ENCODE measurements around the gene RFX4. TPM values are rescaled to one million over a fixed set of nuclear protein-coding genes. Genes with fewer than 3 reads are reported as not detected.

RFX4 gene
- total and polyA plus RNA-seq, 2 donors (not counting 3 experiments of a cell fraction or from before 2014, with no cell fraction given), result not detected

DNA sequence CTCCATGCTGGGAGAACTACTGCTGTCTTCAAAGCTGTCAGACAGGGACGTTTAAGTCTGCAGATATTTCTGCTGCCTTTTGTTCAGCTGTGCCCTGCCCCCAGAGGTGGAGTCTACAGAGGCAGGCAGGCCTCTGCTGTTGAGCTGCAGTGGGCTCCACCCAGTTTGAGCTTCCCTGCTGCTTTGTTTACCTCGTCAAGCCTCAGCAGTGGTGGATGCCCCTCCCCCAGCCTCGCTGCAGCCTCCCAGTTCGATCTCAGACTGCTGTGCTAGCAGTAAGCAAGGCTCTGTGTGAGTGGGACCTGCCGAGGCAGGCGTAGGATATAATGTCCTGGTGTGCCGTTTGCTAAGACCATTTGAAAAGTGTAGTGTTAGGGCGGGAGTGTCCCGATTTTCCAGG, 31.4 kb upstream of the RFX4 start:
- DNase-seq (ENCODE audit: low read depth, low spot score) (no peak), FAIRE-seq (no peak)
- Histone ChIP-seq H3K9me3 (replicated peaks; ENCODE audit: control insufficient read depth, insufficient read depth, low read length) (no peaks in the 10 kb centered on the region), H3K4me2 (ENCODE audit: insufficient read depth, low read length) (no peak overlapping the region), H3K4me1 (ENCODE audit: control insufficient read depth, extremely low read depth, insufficient read depth, low read length) (no peaks in the 10 kb centered on the region), H4K20me1 (replicated peaks; ENCODE audit: control insufficient read depth, extremely low read depth, insufficient read depth, low read length) (no peaks in the 10 kb centered on the region), H3K36me3 (ENCODE audit: control insufficient read depth in 2 of 2, extremely low read depth in 1 of 2, insufficient read depth in 2 of 2, low read length in 2 of 2) (no peaks in the 10 kb centered on the region), H3K27me3 (ENCODE audit: control insufficient read depth in 2 of 2, insufficient read depth in 2 of 2, low read length in 2 of 2) (no peaks in the 10 kb centered on the region), H3K4me3 (replicated peaks in 1 of 3; ENCODE audit: insufficient read depth in 1 of 3, low read depth in 1 of 3, low read length in 3 of 3) (no peak overlapping the region), H2AFZ (ENCODE audit: low read depth, low read length) (no peak overlapping the region), H3K79me2 (ENCODE audit: control insufficient read depth, insufficient read depth, low read length) (no peaks in the 10 kb centered on the region), H3K27ac (ENCODE audit: insufficient read depth, low read depth, low read length) (no peak overlapping the region), H3K9me1 (replicated peaks; ENCODE audit: control insufficient read depth, extremely low read depth, insufficient read depth, low read length) (no peaks in the 10 kb centered on the region), H3K9ac (replicated peaks; ENCODE audit: extremely low read depth, insufficient read depth, low read length) (no peak overlapping the region)
- ChIA-PET POLR2A (no interaction called here), CTCF (no interaction called here)
- dilution Hi-C loops (cut with MboI; ENCODE audit: extremely low pct_ligation_motif_present, low sequenced_read_pairs), result no loop called here
- TF ChIP-seq EZH2 (IDR thresholded peaks at IDR 0.05; ENCODE audit: borderline replicate concordance, low read depth, low read length, severe bottlenecking), result no peak
- no peak for TF ChIP-seq GATA2 (IDR thresholded peaks at IDR 0.05; ENCODE audit: insufficient read depth, insufficient read length, low read depth, low read length)
- TF ChIP-seq MYC (IDR thresholded peaks at IDR 0.05; ENCODE audit: low read depth, low read length), result no peak
- TF ChIP-seq FOS (IDR thresholded peaks at IDR 0.05; ENCODE audit: borderline replicate concordance, insufficient read depth, low read length), result no peak
- TF ChIP-seq, protein P1, sequence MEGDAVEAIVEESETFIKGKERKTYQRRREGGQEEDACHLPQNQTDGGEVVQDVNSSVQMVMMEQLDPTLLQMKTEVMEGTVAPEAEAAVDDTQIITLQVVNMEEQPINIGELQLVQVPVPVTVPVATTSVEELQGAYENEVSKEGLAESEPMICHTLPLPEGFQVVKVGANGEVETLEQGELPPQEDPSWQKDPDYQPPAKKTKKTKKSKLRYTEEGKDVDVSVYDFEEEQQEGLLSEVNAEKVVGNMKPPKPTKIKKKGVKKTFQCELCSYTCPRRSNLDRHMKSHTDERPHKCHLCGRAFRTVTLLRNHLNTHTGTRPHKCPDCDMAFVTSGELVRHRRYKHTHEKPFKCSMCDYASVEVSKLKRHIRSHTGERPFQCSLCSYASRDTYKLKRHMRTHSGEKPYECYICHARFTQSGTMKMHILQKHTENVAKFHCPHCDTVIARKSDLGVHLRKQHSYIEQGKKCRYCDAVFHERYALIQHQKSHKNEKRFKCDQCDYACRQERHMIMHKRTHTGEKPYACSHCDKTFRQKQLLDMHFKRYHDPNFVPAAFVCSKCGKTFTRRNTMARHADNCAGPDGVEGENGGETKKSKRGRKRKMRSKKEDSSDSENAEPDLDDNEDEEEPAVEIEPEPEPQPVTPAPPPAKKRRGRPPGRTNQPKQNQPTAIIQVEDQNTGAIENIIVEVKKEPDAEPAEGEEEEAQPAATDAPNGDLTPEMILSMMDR (IDR thresholded peaks at IDR 0.05; ENCODE audit: extremely low read depth in 1 of 2, insufficient read depth in 1 of 2, low read depth in 1 of 2, low read length in 2 of 2), result no peak
- no peak for TF ChIP-seq JUN (IDR thresholded peaks at IDR 0.05; ENCODE audit: borderline replicate concordance, insufficient read depth, insufficient read length, low read depth)
- no TSS peak for BruUV-seq (replicated peaks)
- intact Hi-C loops (cut with micrococcal nuclease), result no loop called here

DNA sequence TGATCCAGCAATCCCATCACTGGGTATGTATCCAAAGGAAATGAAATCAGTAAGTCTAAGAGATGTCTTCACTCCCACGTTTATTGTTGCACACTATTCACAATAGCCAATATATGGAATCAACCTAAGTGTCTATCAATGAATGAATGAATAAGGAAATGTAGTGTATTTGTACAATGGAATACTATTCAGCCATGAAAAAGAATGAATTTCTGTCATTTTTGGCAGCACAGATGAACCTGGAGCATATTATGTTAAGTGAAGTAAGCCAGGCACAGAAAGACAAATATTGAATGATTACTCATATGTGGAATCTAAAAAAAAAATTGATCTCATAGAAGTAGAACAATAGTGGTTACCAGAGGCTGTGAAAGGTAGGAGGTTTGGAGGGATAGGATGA, 30.6 kb upstream of the RFX4 start:
- H4K20me1 ChIP-seq (replicated peaks; ENCODE audit: control insufficient read depth, extremely low read depth, insufficient read depth, low read length), result no peaks in the 10 kb centered on the region
- dilution Hi-C loops (cut with MboI; ENCODE audit: extremely low pct_ligation_motif_present, low sequenced_read_pairs), result no loop called here
- no peak overlapping the region for H2AFZ ChIP-seq (ENCODE audit: low read depth, low read length)
- CTCF ChIA-PET, result no interaction called here
- no peaks in the 10 kb centered on the region for H3K27me3 ChIP-seq (ENCODE audit: control insufficient read depth in 2 of 2, insufficient read depth in 2 of 2, low read length in 2 of 2)
- FAIRE-seq (no peak), DNase-seq (ENCODE audit: low read depth, low spot score) (no peak)
- H3K4me1 ChIP-seq (ENCODE audit: control insufficient read depth, extremely low read depth, insufficient read depth, low read length), result no peaks in the 10 kb centered on the region
- no peaks in the 10 kb centered on the region for H3K36me3 ChIP-seq (ENCODE audit: control insufficient read depth in 2 of 2, extremely low read depth in 1 of 2, insufficient read depth in 2 of 2, low read length in 2 of 2)
- H3K27ac ChIP-seq (ENCODE audit: insufficient read depth, low read depth, low read length), result no peak overlapping the region
- no peaks in the 10 kb centered on the region for H3K9me1 ChIP-seq (replicated peaks; ENCODE audit: control insufficient read depth, extremely low read depth, insufficient read depth, low read length)
- POLR2A ChIA-PET, result no interaction called here
- intact Hi-C loops (cut with micrococcal nuclease), result no loop called here
- H3K9ac ChIP-seq (replicated peaks; ENCODE audit: extremely low read depth, insufficient read depth, low read length), result no peak overlapping the region
- no peaks in the 10 kb centered on the region for H3K79me2 ChIP-seq (ENCODE audit: control insufficient read depth, insufficient read depth, low read length)
- TF ChIP-seq POLR2AphosphoS5 (IDR thresholded peaks at IDR 0.05; ENCODE audit: insufficient read depth, low read depth, low read length), result no peak
- TF ChIP-seq, protein P2, sequence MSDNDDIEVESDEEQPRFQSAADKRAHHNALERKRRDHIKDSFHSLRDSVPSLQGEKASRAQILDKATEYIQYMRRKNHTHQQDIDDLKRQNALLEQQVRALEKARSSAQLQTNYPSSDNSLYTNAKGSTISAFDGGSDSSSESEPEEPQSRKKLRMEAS (IDR thresholded peaks at IDR 0.05; ENCODE audit: insufficient read depth, insufficient read length), result no peak
- TF ChIP-seq EZH2 (IDR thresholded peaks at IDR 0.05; ENCODE audit: borderline replicate concordance, low read depth, low read length, severe bottlenecking), result no peak
- TF ChIP-seq, protein P1 (IDR thresholded peaks at IDR 0.05; ENCODE audit: extremely low read depth in 1 of 2, insufficient read depth in 1 of 2, low read depth in 1 of 2, low read length in 2 of 2), result no peak
- no peak overlapping the region for H3K4me3 ChIP-seq (replicated peaks in 1 of 3; ENCODE audit: insufficient read depth in 1 of 3, low read depth in 1 of 3, low read length in 3 of 3)
- H3K9me3 ChIP-seq (replicated peaks; ENCODE audit: control insufficient read depth, insufficient read depth, low read length), result no peaks in the 10 kb centered on the region
- H3K4me2 ChIP-seq (ENCODE audit: insufficient read depth, low read length), result no peak overlapping the region
- BruUV-seq (replicated peaks), result no TSS peak

Data from endothelial cell of umbilical vein (primary cell).